ENCODE measurements around the gene SLC25A22. TPM values are rescaled to one million over a fixed set of nuclear protein-coding genes. Genes with fewer than 3 reads are reported as not detected.
A peak's percentile ranks its signal among the peaks of the same experiment; 100 is the strongest.

Gene SLC25A22
- total and polyA plus RNA-seq, 8 donors, result 5.5 to 11.9 (median 9.8) TPM; not detected in 1

DNA sequence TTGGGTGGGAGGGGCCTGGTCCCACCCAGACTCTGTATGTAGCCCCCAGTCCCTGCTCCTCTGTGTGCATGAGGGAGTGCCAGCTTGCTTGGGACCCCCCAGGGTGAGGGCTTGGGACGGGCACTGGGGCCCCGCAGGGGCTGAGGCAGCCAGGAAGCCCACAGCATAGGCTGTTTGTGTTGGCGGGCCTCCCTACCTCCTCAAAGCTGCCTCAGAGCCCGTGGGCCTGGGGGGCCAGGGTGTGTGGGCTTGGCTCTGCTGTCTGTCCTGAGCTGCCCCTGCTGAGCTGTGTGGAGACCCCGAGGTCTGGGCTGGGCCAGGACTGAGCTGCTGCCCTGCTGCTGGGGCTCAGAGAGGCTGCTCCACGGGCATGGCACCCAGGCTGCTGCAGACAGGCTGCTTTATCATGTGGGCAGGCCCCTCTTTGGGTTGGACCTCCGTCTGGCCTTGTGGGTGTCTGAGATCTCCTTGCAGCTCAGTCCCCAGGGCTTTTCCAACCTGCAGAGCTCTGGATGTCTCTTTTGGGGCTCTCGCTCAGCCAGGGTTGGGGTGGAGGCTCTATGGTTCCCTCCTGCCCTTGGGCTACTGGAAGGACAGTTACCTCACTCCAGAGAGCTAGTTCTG is 47.9 kb upstream of the SLC25A22 start:
- no peak for DNase-seq
- Histone ChIP-seq H3K27me3 (peaks cover 0 to 39% (median 24%) of the 10 kb centered on the region in 3 donors), H3K4me1 (peaks cover 59 to 90% (median 84%) of the 10 kb centered on the region in 4 donors), H3K9me3 (no peaks in the 10 kb centered on the region), H3K27ac (peak overlapping the region in 3 of 5 donors; percentile 92 to 97 (median 92)), H3K4me3 (peak overlapping the region in 1 of 4 donors; percentile 99), H3K36me3 (peaks cover 0 to 7% (median 0%) of the 10 kb centered on the region in 4 donors)
- intact Hi-C loops (cut with DNase I; ENCODE audit: low total_unique reads), result loop anchor here (5.0 kb wide), 1 partner anchor 206 kb away; no protein-coding TSS in a partner anchor
- WGBS, 5 donors, result 42 to 100% (median 47%) methylated on average over 1 to 8 of the region's 8 CpGs
- no peak for TF ChIP-seq POLR2A (IDR thresholded peaks at IDR 0.05)
- no peak for TF ChIP-seq CTCF (IDR thresholded peaks at IDR 0.05)
- TF ChIP-seq EP300 (IDR thresholded peaks at IDR 0.05), result no peak
- TF ChIP-seq POLR2AphosphoS5 (IDR thresholded peaks at IDR 0.05), result no peak

GRCh38 chr11:844693-845644 is 46.9 kb upstream of the SLC25A22 start:
- intact Hi-C loops (cut with DNase I; ENCODE audit: low total_unique reads), result loop anchor here (5.0 kb wide), 1 partner anchor 207 kb away; no protein-coding TSS in a partner anchor
- TF ChIP-seq POLR2AphosphoS5 (IDR thresholded peaks at IDR 0.05) (peak in 2 of 3 donors; percentile 56 to 63), CTCF (IDR thresholded peaks at IDR 0.05) (no peak), EP300 (IDR thresholded peaks at IDR 0.05) (no peak), POLR2A (IDR thresholded peaks at IDR 0.05) (no peak)
- H3K27ac ChIP-seq, result peak overlapping the region; percentile 76 to 97 (median 92)
- WGBS, 5 donors, result 12 to 34% (median 32%) methylated on average over 17 to 31 of the region's 31 CpGs
- H3K36me3 ChIP-seq, result peaks cover under 1 to 17% (median 8%) of the 10 kb centered on the region in 4 donors
- DNase-seq, result peak; percentile 77 to 95
- peak overlapping the region; percentile 75 to 99 (median 95) for H3K4me3 ChIP-seq
- peaks cover 0 to 29% (median 14%) of the 10 kb centered on the region in 3 donors for H3K27me3 ChIP-seq
- H3K9me3 ChIP-seq, result no peaks in the 10 kb centered on the region
- H3K4me1 ChIP-seq, result peaks cover 59 to 90% (median 84%) of the 10 kb centered on the region in 4 donors

DNA sequence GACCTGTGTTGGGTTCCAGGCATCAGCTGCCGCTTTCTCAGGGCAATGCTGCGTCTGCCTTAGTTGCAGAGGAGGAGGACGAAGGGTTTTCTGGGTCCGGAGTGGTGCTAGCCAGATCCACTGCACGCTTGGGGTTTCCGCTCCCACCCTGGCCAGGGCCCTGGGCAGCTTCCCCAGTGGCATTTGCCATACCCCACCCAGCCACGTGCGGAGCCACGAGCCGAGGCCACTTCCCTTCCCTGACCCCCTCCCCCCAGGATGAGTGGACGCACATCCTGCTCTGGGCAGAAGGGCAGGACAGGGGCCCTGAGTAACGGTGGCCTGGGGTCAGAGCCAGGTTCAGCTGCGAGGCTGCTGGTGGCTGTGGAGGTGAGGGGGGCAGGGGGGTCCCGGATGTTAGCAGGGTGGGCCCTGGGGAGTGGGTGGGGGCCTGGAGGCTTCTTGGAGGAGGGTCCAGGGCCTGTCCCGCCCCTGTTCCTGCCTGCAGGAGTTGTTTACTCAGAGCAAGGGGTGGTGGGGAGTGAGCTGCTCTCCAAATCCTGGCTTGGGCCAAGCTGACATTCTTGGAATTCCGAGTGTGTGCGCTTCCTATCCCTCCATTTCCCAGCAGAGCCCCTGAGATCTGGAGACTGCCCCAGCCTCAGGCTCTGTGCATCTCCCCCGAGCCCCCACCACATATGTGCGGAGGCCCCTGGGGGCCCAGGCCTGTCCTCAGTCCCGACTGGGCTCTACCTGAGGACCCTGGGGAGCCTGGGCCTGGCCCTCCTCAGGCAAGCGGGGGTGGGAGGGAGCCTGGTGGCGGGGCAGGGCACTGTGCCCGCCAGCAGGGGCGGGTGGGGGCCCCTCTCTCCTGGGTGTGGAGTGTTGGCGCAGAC is 46.0 kb upstream of the SLC25A22 start:
- peaks cover 53 to 92% (median 87%) of the 10 kb centered on the region in 4 donors for H3K4me1 ChIP-seq
- WGBS, 5 donors, result 4 to 7% (median 5%) methylated on average over 14 to 25 of the region's 25 CpGs
- peak; percentile 77 to 83 (median 78) for TF ChIP-seq POLR2AphosphoS5 (IDR thresholded peaks at IDR 0.05)
- no peak for TF ChIP-seq POLR2A (IDR thresholded peaks at IDR 0.05)
- no peak for TF ChIP-seq EP300 (IDR thresholded peaks at IDR 0.05)
- TF ChIP-seq CTCF (IDR thresholded peaks at IDR 0.05), result peak in 1 of 7 experiments; percentile 10
- peak overlapping the region; percentile 75 to 99 (median 95) for H3K4me3 ChIP-seq
- peaks cover 10 to 26% (median 17%) of the 10 kb centered on the region in 4 donors for H3K36me3 ChIP-seq
- peaks cover 0 to 20% (median 7%) of the 10 kb centered on the region in 3 donors for H3K27me3 ChIP-seq
- DNase-seq, result peak; percentile 68 to 93
- peak overlapping the region; percentile 76 to 97 (median 92) for H3K27ac ChIP-seq
- intact Hi-C loops (cut with DNase I; ENCODE audit: low total_unique reads), result no loop called here
- H3K9me3 ChIP-seq, result no peaks in the 10 kb centered on the region
